GM21390 (cell line): ENCODE results near the gene FCER1G.

ENCODE experiments used
- ATAC-seq: cut with Tn5 transposase; IDR thresholded peaks from one replicate; pipeline ENCODE4 v1.9.1; 2021; ENCODE audit not compliant: unreplicated experiment

Gene FCER1G

DNA sequence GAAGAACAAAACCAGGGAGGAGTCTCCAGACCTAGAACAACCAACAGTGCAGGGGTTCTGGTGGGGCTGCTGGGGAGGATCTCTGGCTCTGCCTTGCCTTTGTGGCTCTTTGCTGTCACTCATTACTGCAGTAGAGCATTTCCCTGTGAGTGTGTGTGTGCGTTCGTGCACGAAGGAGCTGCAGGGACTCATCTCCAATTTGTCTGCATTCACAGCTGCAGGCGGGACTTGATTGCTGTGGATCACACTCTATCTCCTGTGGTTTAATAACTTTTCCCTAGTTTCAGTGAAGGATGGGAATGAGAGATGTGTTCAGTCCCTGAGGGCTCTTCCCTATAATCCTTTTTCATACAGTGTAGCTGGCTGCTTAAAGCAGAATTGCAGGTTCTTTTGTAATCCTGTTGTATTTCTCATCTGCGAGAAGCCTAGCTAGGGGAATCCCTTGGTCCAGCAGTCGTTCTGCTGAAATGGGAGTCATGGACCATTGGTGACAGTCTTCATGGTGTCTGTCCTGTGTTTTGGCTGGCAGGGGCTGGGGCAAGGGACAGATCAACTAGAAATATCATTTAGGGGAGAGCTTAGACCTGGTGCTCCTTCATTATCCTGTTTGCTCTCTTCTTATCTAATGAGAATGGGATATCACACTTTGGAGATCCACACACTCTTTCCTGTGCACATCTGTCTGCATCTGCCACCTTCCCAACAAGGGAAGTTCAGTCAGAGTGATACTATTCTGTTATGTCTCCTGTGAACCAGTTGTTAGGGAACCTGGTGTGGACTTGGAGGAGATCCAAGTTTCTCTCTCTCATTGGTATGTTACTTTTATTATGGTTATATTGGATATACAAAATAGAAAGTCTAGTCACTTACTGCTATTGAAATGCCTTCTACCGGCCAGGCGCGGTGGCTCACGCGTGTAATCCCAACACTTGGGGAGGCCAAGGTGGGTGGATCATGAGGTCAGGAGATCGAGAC lies 46.5 kb downstream of the FCER1G start:
- ATAC-seq, result no peak

DNA sequence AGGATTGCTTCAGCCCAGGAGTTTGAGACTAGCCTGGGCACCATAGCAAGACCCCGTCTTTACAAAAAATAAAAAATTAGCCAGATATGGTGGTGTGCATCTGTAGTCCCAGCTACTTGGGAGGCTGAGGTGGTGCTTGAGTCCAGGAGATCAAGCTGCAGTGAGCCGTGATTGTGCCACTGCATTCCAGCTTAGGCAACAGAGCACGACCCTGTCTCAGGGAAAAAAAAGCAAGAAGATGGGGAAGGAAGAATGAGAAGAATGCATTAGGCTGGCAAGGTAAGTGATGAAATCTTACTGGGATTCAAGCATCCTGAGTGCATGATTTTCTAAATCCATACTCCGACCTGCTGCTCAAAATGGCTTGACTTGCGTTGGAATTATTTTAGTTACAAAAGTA lies 50.2 kb downstream of the FCER1G start:
- ATAC-seq, result no peak

DNA sequence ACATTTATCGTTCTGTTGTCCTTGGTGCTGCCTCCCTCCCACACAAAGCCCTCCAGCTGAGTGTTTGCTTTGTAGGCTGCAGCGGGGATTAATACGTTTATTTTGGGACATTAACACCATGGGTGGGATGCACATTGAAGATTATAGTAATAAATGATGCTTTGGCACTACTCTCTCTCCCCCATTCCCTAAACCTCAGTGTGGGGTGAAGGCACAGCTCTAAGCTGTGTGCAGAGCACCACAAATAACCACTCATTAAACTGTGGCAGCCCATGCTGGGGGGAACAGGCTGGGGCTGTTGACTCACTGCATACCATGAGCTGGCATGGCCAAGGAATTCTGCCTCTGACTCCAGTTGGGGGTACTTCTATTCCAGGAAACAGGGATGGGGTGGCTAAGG lies 51.1 kb downstream of the FCER1G start:
- no peak for ATAC-seq

DNA sequence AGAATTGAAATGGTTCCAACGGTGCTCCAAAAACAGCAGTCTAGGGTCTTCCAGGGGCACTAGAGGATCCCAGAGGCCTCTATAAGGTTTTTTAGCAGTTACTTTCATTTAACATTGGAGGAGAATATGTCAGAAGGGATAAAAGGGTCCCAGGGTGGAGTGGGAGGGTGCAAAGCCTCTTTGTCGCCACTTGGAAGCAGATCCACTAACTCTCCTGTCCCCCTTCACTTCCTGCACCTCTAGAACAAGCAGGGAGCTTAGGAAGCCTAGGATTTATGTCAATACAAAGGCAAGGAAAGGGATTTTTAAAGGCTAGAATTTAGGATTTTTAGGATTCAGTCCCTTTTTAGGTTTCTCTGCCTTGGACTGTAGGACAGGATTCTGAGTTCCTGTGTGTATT lies 51.7 kb downstream of the FCER1G start:
- ATAC-seq, result no peak

DNA sequence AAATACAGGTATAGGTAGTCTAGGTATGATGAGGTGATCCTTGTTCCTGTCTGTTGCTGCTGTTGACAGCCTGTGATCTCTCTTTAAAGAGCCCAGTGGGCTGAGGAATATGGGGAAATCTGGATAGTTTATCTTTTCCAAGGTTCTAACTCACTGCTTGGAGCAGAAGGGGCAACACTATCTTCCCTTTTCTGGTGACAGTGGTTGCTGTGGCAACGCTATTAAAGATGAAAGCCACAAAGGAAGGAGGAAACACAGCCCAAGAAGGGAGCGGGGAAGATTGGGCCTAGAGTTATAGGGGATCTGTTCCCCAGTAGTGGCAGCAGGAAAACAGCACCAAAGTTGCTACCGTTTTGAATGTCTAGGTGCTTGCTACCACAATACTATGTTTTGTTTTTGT lies 52.2 kb downstream of the FCER1G start:
- no peak for ATAC-seq
